K562 (cell line): ENCODE results near the gene FARP2. TPM values are rescaled to one million over a fixed set of nuclear protein-coding genes. Genes with fewer than 3 reads are reported as not detected.
"Not testable (repeated sequence)": the region's sequence is repeated elsewhere in the genome, so short reads cannot be mapped to it uniquely, and the experiment has no call there.

Experiments used
- ATAC-seq: fragments of 200-7000 bp; cut with Tn5 transposase; 3 replicates; pipeline ENCODE4 v1.9.1; 2020; ENCODE audit warnings: moderate library complexity
- BruUV-seq: library from RNA; stranded (reverse); fragments of 400-500 nt; replicated peaks from 2 replicates; lab custom pipeline; 2021; lab: Mats Ljungman, UMichigan
- CTCF ChIA-PET: fragments of 300-600 bp; formaldehyde crosslinking; extraction: SDS; loops from one replicate; lab custom pipeline; 2021; ENCODE audit warnings: low intra/inter-chr PET ratio; lab: Yijun Ruan, JAX
- POLR2A ChIA-PET: fragments of 300-600, 350-650 bp; sonication (Branson Sonifier 250); formaldehyde crosslinking; extraction: SDS; loops from one replicate; lab custom pipeline; 2021; ENCODE audit warnings: antibody characterized with exemption, inconsistent platforms; lab: Yijun Ruan, JAX
- DNase-seq, 4 experiments: peaks; one replicate each; pipeline versions ENCODE4 v3.0.0 to v3.0.0-alpha.2; 2011 to 2018; ENCODE audit warnings: low spot score in 3 of 4, mixed read lengths in 3 of 4; ENCODE audit errors: extremely low read depth in 1 of 4
- FAIRE-seq: peaks from 2 replicates; lab custom pipeline; 2011; peaks lifted over from hg19 to GRCh38; lab: Jason Lieb, UNC
- H2AFZ ChIP-seq: 2 replicates; pipeline ENCODE4 v1.6.0; 2011; ENCODE audit warnings: low read depth, low read length, control low read depth, inconsistent platforms
- H3K27ac ChIP-seq: fragments of 200-600 bp; 3 replicates; pipeline ENCODE4 v1.8.0; 2011; ENCODE audit warnings: low read depth, mild to moderate bottlenecking, control low read depth, inconsistent platforms, low read length, moderate library complexity, mixed read lengths; ENCODE audit errors: extremely low read depth
- H3K27me3 ChIP-seq, 2 experiments: fragments of 300-600 bp in 1 of 2; 2 replicates in 1 of 2; 3 replicates in 1 of 2; pipeline versions ENCODE4 v1.6.0 to v1.8.0; 2011; ENCODE audit warnings: inconsistent platforms in 2 of 2, low read length in 2 of 2, mild to moderate bottlenecking in 1 of 2, mixed read lengths in 1 of 2, moderate library complexity in 1 of 2; ENCODE audit not compliant: control insufficient read depth in 2 of 2, insufficient read depth in 2 of 2
- H3K36me3 ChIP-seq: fragments of 300-600 bp; 3 replicates; pipeline ENCODE4 v1.8.0; 2011; ENCODE audit warnings: mild to moderate bottlenecking, low read length, inconsistent platforms; ENCODE audit not compliant: control insufficient read depth, insufficient read depth
- H3K4me1 ChIP-seq, 2 experiments: fragments of 200-600 bp in 1 of 2; replicated peaks in 1 of 2; 2 replicates in 1 of 2; 3 replicates in 1 of 2; pipeline versions ENCODE4 v1.5.1 to v1.8.0; 2011; ENCODE audit warnings: inconsistent platforms in 2 of 2, low read length in 2 of 2, mild to moderate bottlenecking in 1 of 2, mixed read lengths in 1 of 2, moderate library complexity in 1 of 2; ENCODE audit not compliant: control insufficient read depth in 2 of 2, insufficient read depth in 2 of 2
- H3K4me2 ChIP-seq: 2 replicates; pipeline ENCODE4 v1.6.1; 2011; ENCODE audit warnings: low read length, control low read depth, inconsistent platforms, mixed read lengths; ENCODE audit not compliant: insufficient read depth
- H3K4me3 ChIP-seq: fragments of 200-600 bp; sonication (generic), shearing (Covaris generic); 2 replicates; pipeline ENCODE4 v1.5.1; 2016; ENCODE audit warnings: control low read depth, inconsistent platforms
- H3K79me2 ChIP-seq: fragments of 200-600 bp; 3 replicates; pipeline ENCODE4 v1.8.0; 2011; ENCODE audit warnings: low read length, inconsistent platforms; ENCODE audit not compliant: control insufficient read depth, insufficient read depth
- H3K9ac ChIP-seq, 2 experiments: 2 replicates each; pipeline versions ENCODE4 v1.6.0 to v1.6.1; 2011; ENCODE audit warnings: low read depth in 2 of 2, low read length in 2 of 2, control low read depth in 1 of 2, inconsistent platforms in 1 of 2, mild to moderate bottlenecking in 1 of 2, mixed read lengths in 1 of 2; ENCODE audit not compliant: insufficient read depth in 1 of 2
- H3K9me1 ChIP-seq: one replicate; pipeline ENCODE4 v1.6.0; 2011; ENCODE audit warnings: inconsistent platforms, mild to moderate bottlenecking, low read length, moderate library complexity; ENCODE audit not compliant: control insufficient read depth, insufficient read depth
- H3K9me3 ChIP-seq: replicated peaks from 2 replicates; pipeline ENCODE4 v1.5.1; 2011; ENCODE audit warnings: low read depth, low read length, inconsistent platforms; ENCODE audit not compliant: control insufficient read depth, insufficient read depth
- H4K20me1 ChIP-seq: replicated peaks from 2 replicates; pipeline ENCODE4 v1.6.1; 2011; ENCODE audit warnings: low read length, inconsistent platforms, mixed read lengths; ENCODE audit not compliant: control insufficient read depth, insufficient read depth
- ARHGAP35 ChIP-seq: fragments of 450-650 bp; IDR thresholded peaks from 2 replicates; pipeline ENCODE4 v1.6.1; 2018; ENCODE audit not compliant: partially characterized antibody
- BACH1 ChIP-seq: fragments of 200-800 bp; sonication (Bioruptor generic); IDR thresholded peaks from 2 replicates; pipeline ENCODE4 v1.6.1; 2016; ENCODE audit warnings: missing genetic modification characterization, missing compliant biosample characterization
- C11orf30 ChIP-seq: fragments of 450-650 bp; IDR thresholded peaks from 2 replicates; pipeline ENCODE4 v1.6.1; 2016; ENCODE audit warnings: low read depth, mild to moderate bottlenecking
- CBX2 ChIP-seq: fragments of 200-600 bp; sonication (generic); IDR thresholded peaks from one replicate; pipeline ENCODE4 v1.6.1; 2012; ENCODE audit warnings: mild to moderate bottlenecking, low read length, inconsistent platforms; ENCODE audit not compliant: insufficient read depth, poor library complexity, severe bottlenecking
- CEBPB ChIP-seq: fragments of 450-650 bp; IDR thresholded peaks from 2 replicates; pipeline ENCODE4 v1.6.1; 2016; ENCODE audit warnings: missing genetic modification characterization, missing compliant biosample characterization
- EGR1 ChIP-seq: fragments of 450-650 bp; conservative IDR thresholded peaks from 2 replicates; pipeline ENCODE4 v1.6.1; 2017; ENCODE audit warnings: mild to moderate bottlenecking
- MAFF ChIP-seq: IDR thresholded peaks from 2 replicates; pipeline ENCODE4 v1.6.1; 2012; ENCODE audit warnings: low read length, improper control_type of control experiment
- MAFG ChIP-seq: fragments of 450-650 bp; conservative IDR thresholded peaks from 2 replicates; pipeline ENCODE4 v1.6.1; 2016; ENCODE audit warnings: missing genetic modification characterization, missing compliant biosample characterization
- MAFK ChIP-seq: IDR thresholded peaks from 2 replicates; pipeline ENCODE4 v1.6.1; 2011; ENCODE audit warnings: low read length, improper control_type of control experiment
- SREBF1 ChIP-seq: fragments of 150-350 bp; IDR thresholded peaks from 2 replicates; pipeline ENCODE4 v1.6.1; 2014; ENCODE audit warnings: antibody characterized with exemption, low read depth, low read length, borderline replicate concordance
- ZNF316 ChIP-seq: fragments of 450-650 bp; IDR thresholded peaks from 2 replicates; pipeline ENCODE4 v1.6.1; 2016
- ZNF699 ChIP-seq: fragments of 250-450 bp; sonication (Bioruptor Pico); IDR thresholded peaks from 2 replicates; pipeline ENCODE4 v1.8.0; 2021; ENCODE audit warnings: mild to moderate bottlenecking, moderate library complexity; ENCODE audit not compliant: insufficient replicate concordance
- WGBS: fragments of 100-300 bp; shearing (Covaris generic); methylation state at CpG from one replicate; pipeline ENCODE4 v1.1.6; 2016; ENCODE audit warnings: low coverage, mixed read lengths; ENCODE audit not compliant: insufficient coverage; ENCODE audit errors: missing lambda C conversion rate; 5-methylcytosine and 5-hydroxymethylcytosine counted together
- in situ Hi-C: fragments of 300-500 bp; cut with MboI; formaldehyde crosslinking; loops from 4 replicates; pipeline ENCODE4 v1.15.0; 2018; ENCODE audit warnings: inconsistent platforms, mixed read lengths
- intact Hi-C: fragments of 100-400 bp; cut with micrococcal nuclease; formaldehyde crosslinking; loops from 2 replicates; pipeline ENCODE4 v1.14.2; 2022
- polyA plus RNA-seq, 8 experiments: library from polyadenylated mRNA; depleted of rRNA in 4 of 8; stranded (reverse) in 5 of 8; unstranded in 3 of 8; fragments of >200 nt; fragmentation: Nextera tagmentation in 2 of 8; fragmentation: Illumina TruSeq in 1 of 8; extraction: Ambion mirVana in 2 of 8; extraction: Trizol in 1 of 8; gene quantifications; 2 replicates each; pipeline versions ENCODE4 v1.2.1 to v1.2.3, GENCODE V29; 2011 to 2014; ENCODE audit warnings: inconsistent platforms in 1 of 8, missing spikeins in 1 of 8
- total RNA-seq, 7 experiments: library from RNA; depleted of rRNA in 6 of 7; stranded (reverse); fragments of >200 nt in 6 of 7; fragmentation: Illumina TruSeq in 2 of 7; extraction: Trizol in 2 of 7; gene quantifications; 2 replicates each; pipeline versions ENCODE4 v1.2.1 to v1.2.3, GENCODE V29; 2011 to 2021; ENCODE audit warnings: low replicate concordance in 1 of 7
- TF ChIP-seq, protein P1 (sequence below), 2 experiments: fragments of 450-650 bp in 1 of 2; sonication (generic) in 1 of 2; formaldehyde crosslinking in 1 of 2; IDR thresholded peaks in 1 of 2; conservative IDR thresholded peaks in 1 of 2; 2 replicates each; pipeline versions ENCODE4 v1.6.1 to v1.8.1; 2016 to 2023; ENCODE audit warnings: mild to moderate bottlenecking in 2 of 2, moderate library complexity in 2 of 2, inconsistent platforms in 1 of 2, missing genetic modification reagents in 1 of 2
- TF ChIP-seq, protein P2 (sequence below): fragments of 250-450 bp; sonication (Bioruptor Pico); IDR thresholded peaks from 2 replicates; pipeline ENCODE4 v1.5.1; 2021; ENCODE audit warnings: mild to moderate bottlenecking

The FARP2 gene
- total and polyA plus RNA-seq, 9 of the 15 experiments (the other 6 are each of a cell fraction or from before 2014, with no cell fraction given): 4.1 to 38.1 (median 21.1) TPM

DNA sequence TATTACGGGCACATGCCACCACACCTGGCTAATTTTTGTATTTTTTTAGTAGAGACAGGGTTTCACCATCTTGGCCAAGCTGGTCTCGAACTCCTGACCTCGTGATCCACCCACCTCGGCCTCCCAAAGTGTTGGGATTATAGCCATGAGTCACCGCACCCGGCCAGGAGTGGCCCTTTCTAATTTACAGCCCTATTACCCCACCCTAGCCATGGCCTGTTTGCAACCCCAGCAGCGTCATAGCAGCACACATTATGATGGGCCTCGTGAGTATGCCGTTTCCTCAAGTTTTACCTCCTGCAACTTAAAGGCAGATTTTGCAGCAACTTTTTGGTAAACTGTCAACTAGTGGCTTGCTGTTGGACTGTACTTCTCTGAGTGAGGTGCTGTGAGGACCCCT is 97.8 kb downstream of the FARP2 start:
- in situ Hi-C loops, H3K4me2 ChIP-seq: not testable (repeated sequence)
- 59% methylated on average over 6 of the region's 9 CpGs for WGBS
- TF ChIP-seq, protein P1, sequence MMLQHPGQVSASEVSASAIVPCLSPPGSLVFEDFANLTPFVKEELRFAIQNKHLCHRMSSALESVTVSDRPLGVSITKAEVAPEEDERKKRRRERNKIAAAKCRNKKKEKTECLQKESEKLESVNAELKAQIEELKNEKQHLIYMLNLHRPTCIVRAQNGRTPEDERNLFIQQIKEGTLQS (IDR thresholded peaks at IDR 0.05): peak; percentile 26; the same call in 1 of the 2 replicates
- TF ChIP-seq, protein P1 (CRISPR knock-in tag; conservative IDR thresholded peaks at IDR 0.05): not testable (repeated sequence)
- TF ChIP-seq EGR1: 0 out of 2 replicates have a peak, but pooled peaks have one; percentile 24
- TF ChIP-seq, all 486 proteins: peak for 2; not testable (repeated sequence) for 484
- H3K9ac ChIP-seq, H3K9me1 ChIP-seq, H2AFZ ChIP-seq, H3K27me3 ChIP-seq, BruUV-seq, FAIRE-seq, H3K79me2 ChIP-seq, H3K36me3 ChIP-seq, H3K27ac ChIP-seq, H3K4me3 ChIP-seq, H3K9me3 ChIP-seq, intact Hi-C loops, DNase-seq, POLR2A ChIA-PET, CTCF ChIA-PET, H3K4me1 ChIP-seq, H4K20me1 ChIP-seq: not testable (repeated sequence)
- peak; percentile 52 for ATAC-seq

DNA sequence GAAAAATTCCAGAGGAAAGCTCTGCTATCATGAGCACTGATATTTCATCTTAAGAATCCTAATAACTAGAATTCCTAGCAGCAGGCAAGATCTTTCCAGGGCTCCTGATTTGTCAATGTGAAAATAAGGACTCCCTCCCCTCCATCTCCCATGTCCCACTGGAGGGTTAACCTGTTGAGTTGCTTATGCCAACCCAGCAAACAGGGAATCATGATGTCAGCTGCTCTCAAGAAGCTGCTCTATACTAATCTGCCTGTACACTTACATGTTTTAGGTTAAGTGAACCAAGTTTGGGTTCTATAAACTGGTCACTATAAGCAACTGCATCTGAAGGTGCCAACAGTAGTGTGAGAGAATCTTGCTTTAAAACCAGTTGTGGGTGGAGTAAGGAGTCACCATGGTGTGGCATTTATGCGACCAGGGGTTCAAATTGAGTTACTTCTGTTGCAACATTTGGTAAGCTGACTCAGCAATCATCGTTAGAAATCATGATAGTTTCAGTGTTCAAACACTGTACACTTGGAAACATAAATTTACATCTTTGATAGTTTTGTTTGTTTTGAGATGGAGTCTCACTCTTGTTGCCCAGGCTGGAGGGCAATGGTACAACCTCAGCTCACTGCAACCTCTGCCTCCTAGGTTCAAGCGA is 98.9 kb downstream of the FARP2 start:
- no TSS peak for BruUV-seq
- Histone ChIP-seq H3K79me2 (no peaks in the 10 kb centered on the region), H4K20me1 (no peaks in the 10 kb centered on the region), H3K4me2 (no peak overlapping the region), H3K27me3 (no peaks in the 10 kb centered on the region), H3K9ac (no peak overlapping the region), H3K4me3 (no peak overlapping the region), H2AFZ (no peak overlapping the region), H3K27ac (no peak overlapping the region), H3K9me1 (no peaks in the 10 kb centered on the region), H3K36me3 (no peaks in the 10 kb centered on the region), H3K9me3 (no peaks in the 10 kb centered on the region), H3K4me1 (peaks cover 0 to 13% of the 10 kb centered on the region in 2 experiments; a peak in 4 of 5 replicates)
- 18% methylated on average over 2 of the region's 3 CpGs for WGBS
- ChIA-PET CTCF (no interaction called here), POLR2A (no interaction called here)
- in situ Hi-C loops: no loop called here
- DNase-seq (no peak), ATAC-seq (no peak), FAIRE-seq (no peak)
- intact Hi-C loops: no loop called here
- TF ChIP-seq MAFF (peak; percentile 85), BACH1 (tag) (peak; percentile 42; the same call in 1 of the 2 replicates), ARHGAP35 (no peak), ZNF699 (no peak), SREBF1 (no peak), C11orf30 (peak; percentile 93), MAFK (peak; percentile 87), CEBPB (tag) (peak; percentile 62), CBX2 (no peak), MAFG (tag) (peak; percentile 88), ZNF316 (peak; percentile 96)
- TF ChIP-seq, protein P2, sequence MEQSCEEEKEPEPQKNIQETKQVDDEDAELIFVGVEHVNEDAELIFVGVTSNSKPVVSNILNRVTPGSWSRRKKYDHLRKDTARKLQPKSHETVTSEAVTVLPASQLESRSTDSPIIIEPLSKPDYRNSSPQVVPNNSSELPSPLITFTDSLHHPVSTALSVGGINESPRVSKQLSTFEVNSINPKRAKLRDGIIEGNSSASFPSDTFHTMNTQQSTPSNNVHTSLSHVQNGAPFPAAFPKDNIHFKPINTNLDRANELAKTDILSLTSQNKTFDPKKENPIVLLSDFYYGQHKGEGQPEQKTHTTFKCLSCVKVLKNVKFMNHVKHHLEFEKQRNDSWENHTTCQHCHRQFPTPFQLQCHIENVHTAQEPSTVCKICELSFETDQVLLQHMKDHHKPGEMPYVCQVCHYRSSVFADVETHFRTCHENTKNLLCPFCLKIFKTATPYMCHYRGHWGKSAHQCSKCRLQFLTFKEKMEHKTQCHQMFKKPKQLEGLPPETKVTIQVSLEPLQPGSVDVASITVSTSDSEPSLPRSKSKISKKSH (CRISPR knock-in tag): no peak
